H9 (cell line): ENCODE data around the gene ZCCHC7. TPM values are rescaled to one million over a fixed set of nuclear protein-coding genes. Genes with fewer than 3 reads are reported as not detected.

Experiments used
- DNase-seq: peaks from one replicate; pipeline ENCODE4 v3.0.0-alpha.2; 2017
- H2AFZ ChIP-seq: one replicate; pipeline ENCODE4 v1.6.1; 2013; ENCODE audit warnings: mild to moderate bottlenecking, low read length, control low read depth, moderate library complexity
- H2AK5ac ChIP-seq: 2 replicates; pipeline ENCODE4 v1.6.1; 2013; ENCODE audit warnings: low read length, control low read depth, mixed read lengths; ENCODE audit not compliant: insufficient read length
- H2BK120ac ChIP-seq: one replicate; pipeline ENCODE4 v1.6.1; 2013; ENCODE audit warnings: low read depth, mild to moderate bottlenecking, low read length, control low read depth, inconsistent platforms; ENCODE audit not compliant: poor library complexity, severe bottlenecking
- H2BK12ac ChIP-seq: 2 replicates; pipeline ENCODE4 v1.6.1; 2013; ENCODE audit warnings: low read length, control low read depth, mixed read lengths, low read depth; ENCODE audit not compliant: insufficient read length
- H2BK15ac ChIP-seq: 2 replicates; pipeline ENCODE4 v1.6.1; 2013; ENCODE audit warnings: low read depth, low read length, control low read depth
- H2BK20ac ChIP-seq: one replicate; pipeline ENCODE4 v1.6.1; 2013; ENCODE audit warnings: low read depth, mild to moderate bottlenecking, low read length, control low read depth, inconsistent platforms; ENCODE audit not compliant: poor library complexity, severe bottlenecking
- H2BK5ac ChIP-seq: 2 replicates; pipeline ENCODE4 v1.6.1; 2013; ENCODE audit warnings: low read length, control low read depth, mixed read lengths; ENCODE audit not compliant: insufficient read length
- H3K14ac ChIP-seq: 2 replicates; pipeline ENCODE4 v1.6.1; 2013; ENCODE audit warnings: low read length, control low read depth; ENCODE audit not compliant: insufficient read depth
- H3K18ac ChIP-seq: 2 replicates; pipeline ENCODE4 v1.6.1; 2013; ENCODE audit warnings: low read depth, mild to moderate bottlenecking, mixed read lengths, low read length, control low read depth; ENCODE audit not compliant: insufficient read length
- H3K23ac ChIP-seq: 2 replicates; pipeline ENCODE4 v1.6.1; 2013; ENCODE audit warnings: low read length, control low read depth, mixed read lengths, low read depth; ENCODE audit not compliant: insufficient read length
- H3K23me2 ChIP-seq: 2 replicates; pipeline ENCODE4 v1.6.1; 2013; ENCODE audit warnings: low read depth, mild to moderate bottlenecking, mixed read lengths, low read length, control low read depth; ENCODE audit not compliant: insufficient read length, poor library complexity, severe bottlenecking
- H3K27ac ChIP-seq: 2 replicates; pipeline ENCODE4 v1.5.1; 2013; ENCODE audit warnings: low read length, control low read depth, mixed read lengths, low read depth; ENCODE audit not compliant: insufficient read length
- H3K27me3 ChIP-seq: 2 replicates; pipeline ENCODE4 v1.6.1; 2013; ENCODE audit warnings: low read length, control low read depth, inconsistent platforms; ENCODE audit not compliant: insufficient read depth
- H3K4ac ChIP-seq: 2 replicates; pipeline ENCODE4 v1.6.1; 2013; ENCODE audit warnings: low read depth, mild to moderate bottlenecking, control low read depth, inconsistent platforms, low read length, moderate library complexity
- H3K4me1 ChIP-seq: 2 replicates; pipeline ENCODE4 v1.6.1; 2013; ENCODE audit warnings: low read length, control low read depth, inconsistent platforms; ENCODE audit not compliant: insufficient read depth
- H3K4me2 ChIP-seq: 2 replicates; pipeline ENCODE4 v1.6.1; 2013; ENCODE audit warnings: low read length, control low read depth, mixed read lengths; ENCODE audit not compliant: insufficient read length, insufficient read depth
- H3K56ac ChIP-seq: 2 replicates; pipeline ENCODE4 v1.6.1; 2013; ENCODE audit warnings: low read depth, mild to moderate bottlenecking, mixed read lengths, low read length, control low read depth; ENCODE audit not compliant: insufficient read length
- H3K79me1 ChIP-seq: 2 replicates; pipeline ENCODE4 v1.6.1; 2013; ENCODE audit warnings: low read depth, mild to moderate bottlenecking, moderate library complexity, low read length, control low read depth, inconsistent platforms; ENCODE audit not compliant: insufficient read depth, poor library complexity, severe bottlenecking
- H3K79me2 ChIP-seq: 2 replicates; pipeline ENCODE4 v1.6.1; 2013; ENCODE audit warnings: low read length, control low read depth, inconsistent platforms; ENCODE audit not compliant: insufficient read depth
- H3K9ac ChIP-seq: 2 replicates; pipeline ENCODE4 v1.6.1; 2013; ENCODE audit warnings: low read length, control low read depth, mixed read lengths; ENCODE audit not compliant: insufficient read length; ENCODE audit errors: extremely low read depth
- H3K9me3 ChIP-seq: one replicate; pipeline ENCODE4 v1.6.1; 2013; ENCODE audit warnings: low read depth, low read length, inconsistent platforms; ENCODE audit not compliant: control insufficient read depth
- H3T11ph ChIP-seq: one replicate; pipeline ENCODE4 v1.6.1; 2013; ENCODE audit warnings: mild to moderate bottlenecking, low read length, control low read depth, inconsistent platforms
- H4K20me1 ChIP-seq: one replicate; pipeline ENCODE4 v1.6.1; 2013; ENCODE audit not compliant: control insufficient read depth, insufficient read length, insufficient read depth
- H4K5ac ChIP-seq: 2 replicates; pipeline ENCODE4 v1.6.1; 2013; ENCODE audit warnings: low read depth, mild to moderate bottlenecking, mixed read lengths, low read length, control low read depth; ENCODE audit not compliant: insufficient read length
- H4K8ac ChIP-seq: replicated peaks from 2 replicates; pipeline ENCODE4 v1.6.1; 2013; ENCODE audit warnings: low read length, control low read depth, mixed read lengths, low read depth; ENCODE audit not compliant: insufficient read length
- H4K91ac ChIP-seq: 2 replicates; pipeline ENCODE4 v1.6.1; 2013; ENCODE audit warnings: low read depth, mild to moderate bottlenecking, moderate library complexity, mixed read lengths, low read length, control low read depth; ENCODE audit not compliant: insufficient read length
- H3K27ac Mint-ChIP-seq, 3 experiments: 2 replicates in 2 of 3; 3 replicates in 1 of 3; pipeline ENCODE4 v1.8.0; 2020 to 2021; ENCODE audit warnings: mixed read lengths in 3 of 3, mild to moderate bottlenecking in 1 of 3, moderate library complexity in 1 of 3
- H3K27me3 Mint-ChIP-seq: 2 replicates; pipeline ENCODE4 v1.8.0; 2021; ENCODE audit warnings: low read depth, mild to moderate bottlenecking, moderate library complexity, mixed read lengths
- H3K36me3 Mint-ChIP-seq, 3 experiments: 2 replicates in 2 of 3; 3 replicates in 1 of 3; pipeline ENCODE4 v1.8.0; 2020 to 2021; ENCODE audit warnings: low read depth in 3 of 3, mixed read lengths in 3 of 3; ENCODE audit not compliant: insufficient read depth in 1 of 3
- H3K4me1 Mint-ChIP-seq, 2 experiments: 2 replicates each; pipeline ENCODE4 v1.8.0; 2020; ENCODE audit warnings: mixed read lengths in 2 of 2
- H3K4me3 Mint-ChIP-seq, 2 experiments: 2 replicates in 1 of 2; 3 replicates in 1 of 2; pipeline ENCODE4 v1.8.0; 2020 to 2021; ENCODE audit warnings: mild to moderate bottlenecking in 2 of 2, mixed read lengths in 2 of 2, moderate library complexity in 1 of 2
- H3K9me3 Mint-ChIP-seq, 2 experiments: 2 replicates in 1 of 2; 3 replicates in 1 of 2; pipeline ENCODE4 v1.8.0; 2020; ENCODE audit warnings: mild to moderate bottlenecking in 2 of 2, mixed read lengths in 2 of 2, moderate library complexity in 1 of 2
- CTCF ChIP-seq: fragments of 200-600 bp; sonication (generic); conservative IDR thresholded peaks from 3 replicates; pipeline ENCODE4 v1.8.0; 2021; ENCODE audit warnings: antibody characterized with exemption, mild to moderate bottlenecking
- WGBS: extraction: QIAGEN DNeasy Blood & Tissue Kit; methylation state at CpG from one replicate; pipeline ENCODE4 v1.1.7; 2013; ENCODE audit warnings: missing lambda C conversion rate, low lambda C conversion rate, mixed read lengths; ENCODE audit not compliant: insufficient read length; ENCODE audit errors: extremely low coverage; 5-methylcytosine and 5-hydroxymethylcytosine counted together
- total RNA-seq: library from RNA; stranded (reverse); gene quantifications from 2 replicates; pipeline ENCODE4 v1.2.1, GENCODE V29; 2021

Gene ZCCHC7
- total RNA-seq, 1 experiment from 2014 or later, result 20.3 TPM

- H3K9me3 Mint-ChIP-seq, result no peaks in the 10 kb centered on the region
- no peaks in the 10 kb centered on the region; a peak in 1 of 7 replicates for H3K36me3 Mint-ChIP-seq
Observed at GRCh38 chr9:37370282-37370681, 249.9 kb downstream of the ZCCHC7 start.

More at GRCh38 chr9:37370282-37370681, 249.9 kb downstream of the ZCCHC7 start:
- Histone ChIP-seq H3K79me2 (no peaks in the 10 kb centered on the region), H4K8ac (no peak overlapping the region), H2BK15ac (no peak overlapping the region), H3K23me2 (no peaks in the 10 kb centered on the region), H4K5ac (no peak overlapping the region), H2BK12ac (no peak overlapping the region), H3K27ac (no peak overlapping the region), H3K4ac (no peak overlapping the region), H4K91ac (no peak overlapping the region), H2BK5ac (no peak overlapping the region), H3K14ac (no peak overlapping the region), H3T11ph (no peak overlapping the region), H4K20me1 (no peaks in the 10 kb centered on the region), H3K56ac (no peak overlapping the region), H2BK20ac (no peak overlapping the region), H3K4me2 (no peak overlapping the region), H3K27me3 (no peaks in the 10 kb centered on the region), H3K9ac (no peak overlapping the region), H3K23ac (no peak overlapping the region), H3K4me1 (no peaks in the 10 kb centered on the region), H3K79me1 (no peaks in the 10 kb centered on the region), H2BK120ac (no peak overlapping the region), H3K18ac (no peak overlapping the region), H2AK5ac (no peak overlapping the region), H3K9me3 (no peaks in the 10 kb centered on the region), H2AFZ (no peak overlapping the region)
- Mint-ChIP-seq H3K4me1 (peaks cover 6 to 11% of the 10 kb centered on the region in 2 experiments), H3K27me3 (peaks cover 2% of the 10 kb centered on the region), H3K27ac (no peak overlapping the region; a peak in 2 of 7 replicates), H3K4me3 (no peak overlapping the region)
- WGBS, result no CpG with 5 or more reads among the region's 6 CpGs
- TF ChIP-seq CTCF, result no peak
- DNase-seq, result no peak
